GM20431 (cell line): ENCODE measurements around the gene KCTD20.

Experiments
- in situ Hi-C: fragments of 300-500 bp; cut with MseI, MboI; formaldehyde crosslinking; loops from one replicate; pipeline ENCODE4 v1.15.0; 2020; ENCODE audit warnings: low sequenced_read_pairs; ENCODE audit not compliant: unreplicated experiment

The KCTD20 gene

DNA sequence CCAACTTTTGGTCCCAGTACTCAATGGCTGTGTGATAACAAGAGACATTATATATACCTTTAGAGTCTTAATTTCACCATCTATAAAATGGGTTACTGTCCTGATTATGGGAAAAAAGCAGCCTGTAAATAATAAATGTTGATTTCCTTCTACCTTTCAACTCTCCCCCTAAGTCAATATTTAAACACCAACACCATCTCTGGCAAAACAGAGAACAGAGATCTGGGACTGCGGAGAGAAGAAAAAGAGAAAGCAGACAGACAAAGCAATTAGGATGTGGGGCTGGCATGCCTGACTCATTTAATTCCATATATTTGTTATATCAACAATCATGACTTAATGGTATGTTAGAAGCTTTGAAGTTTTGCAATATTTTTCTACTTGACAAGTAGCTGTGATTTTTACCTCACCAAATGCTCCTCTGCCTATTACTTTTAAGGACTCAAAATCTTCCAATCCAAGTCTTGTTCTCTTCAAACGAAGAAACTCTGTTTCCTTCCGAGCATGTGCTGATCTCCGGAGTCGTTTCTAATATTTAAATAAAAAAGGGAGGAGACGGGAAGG is 81.2 kb downstream of the KCTD20 start:
- in situ Hi-C loops = no loop called here

DNA sequence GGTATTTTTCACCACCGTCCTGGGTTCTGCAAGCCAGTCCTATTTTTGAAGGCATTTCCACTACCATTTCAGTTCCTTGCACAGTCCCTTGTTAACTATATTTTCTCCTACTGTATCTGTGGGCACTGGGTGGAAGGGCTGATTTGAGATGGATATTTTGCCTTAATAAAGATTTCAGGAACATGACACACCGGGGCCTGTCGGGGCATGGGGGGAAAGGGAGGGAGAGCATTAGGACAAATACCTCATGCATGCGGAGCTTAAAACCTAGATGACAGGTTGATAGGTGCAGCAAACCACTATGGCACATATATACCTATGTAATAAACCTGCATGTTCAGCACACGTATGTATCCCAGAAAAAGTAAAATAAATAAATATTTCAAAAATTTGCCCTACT is 82.1 kb downstream of the KCTD20 start:
- in situ Hi-C loops = no loop called here

DNA sequence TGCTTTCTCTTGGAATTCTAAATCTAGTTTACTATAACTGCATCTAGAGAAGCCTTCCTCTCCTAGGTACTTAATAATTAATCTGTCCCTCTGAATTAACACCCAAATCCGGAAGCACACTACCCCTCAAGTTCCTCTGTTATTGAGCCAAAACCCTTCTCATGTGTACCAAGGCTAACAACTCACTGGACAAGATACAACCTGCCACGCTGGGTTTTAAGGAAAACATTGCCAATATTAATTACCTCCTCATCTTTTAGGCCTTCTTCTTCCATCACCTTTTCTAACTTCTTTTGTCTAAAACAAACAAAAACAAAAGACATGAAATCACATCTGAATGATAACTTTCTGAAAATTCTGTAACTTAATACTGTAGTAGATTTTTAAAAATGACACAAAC is 82.5 kb downstream of the KCTD20 start:
- in situ Hi-C loops = no loop called here

DNA sequence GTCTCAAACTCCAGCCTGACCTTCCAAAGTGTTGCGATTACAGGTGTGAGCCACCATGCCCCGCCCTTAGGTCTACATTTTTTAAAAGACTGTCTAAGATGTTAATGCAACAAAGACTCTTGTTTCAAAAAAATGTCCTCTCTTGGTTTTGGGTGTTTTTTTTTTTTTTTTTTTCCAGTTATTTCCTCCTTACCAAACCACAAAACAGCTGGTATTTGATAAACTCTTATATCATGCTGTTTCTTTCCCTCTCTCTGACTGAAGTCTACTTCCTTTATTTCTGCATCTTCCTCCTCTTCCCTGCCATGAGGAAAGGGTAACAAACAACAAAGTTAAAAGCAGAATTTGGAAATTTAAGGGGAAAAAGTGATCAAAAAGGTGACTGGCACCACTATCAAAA is 83.3 kb downstream of the KCTD20 start:
- in situ Hi-C loops = no loop called here

GRCh38 chr6:36533321-36533720 is 90.5 kb downstream of the KCTD20 start:
- in situ Hi-C loops = no loop called here

DNA sequence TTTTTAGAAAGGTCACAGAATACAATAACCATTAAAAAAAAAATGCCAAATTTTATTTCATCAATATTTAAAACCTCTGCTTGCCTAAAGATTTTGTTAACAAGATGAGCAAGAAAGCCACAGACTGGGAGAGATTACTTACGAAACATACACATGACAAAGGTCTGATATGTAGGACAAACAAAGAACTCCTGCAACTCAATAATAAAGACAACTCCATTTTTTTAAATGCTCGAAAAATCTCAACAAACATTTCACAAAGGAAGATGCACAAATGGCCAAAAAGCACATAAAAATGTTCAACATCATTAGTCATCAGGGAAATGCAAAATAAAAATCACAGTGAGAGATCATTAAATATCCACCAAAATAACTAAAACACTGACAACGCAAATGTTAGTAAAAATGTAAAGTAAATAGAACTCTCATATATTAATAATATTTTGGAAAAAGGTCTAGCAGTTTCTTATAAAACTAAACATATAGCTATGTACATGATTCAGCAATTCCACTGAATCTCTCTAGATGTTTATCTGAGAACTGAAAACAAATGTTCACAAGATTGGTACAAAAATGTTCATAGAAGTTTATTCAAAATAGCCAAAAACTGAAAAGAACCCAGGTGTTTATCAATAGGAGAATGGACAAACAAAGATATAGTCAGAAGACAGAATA is 94.2 kb downstream of the KCTD20 start:
- in situ Hi-C loops = no loop called here

GRCh38 chr6:36539814-36540568 is 97.2 kb downstream of the KCTD20 start:
- in situ Hi-C loops = no loop called here
